K562 (cell line): Measurements from ENCODE around the gene GPN3. TPM values are rescaled to one million over a fixed set of nuclear protein-coding genes. Genes with fewer than 3 reads are reported as not detected.

Experiments used
- CAMTA2 ChIP-seq: fragments of 250-450 bp; sonication (Bioruptor Pico); conservative IDR thresholded peaks from 2 replicates; pipeline ENCODE4 v1.5.1; 2022
- CTCF ChIP-seq, 3 experiments: IDR thresholded peaks in 2 of 3; conservative IDR thresholded peaks in 1 of 3; 2 replicates each; pipeline ENCODE4 v1.5.1; 2011 to 2012; ENCODE audit warnings: low read length in 3 of 3, mild to moderate bottlenecking in 3 of 3, control low read depth in 2 of 3, improper control_type of control experiment in 1 of 3, inconsistent platforms in 1 of 3, low read depth in 1 of 3, mixed read lengths in 1 of 3, moderate library complexity in 1 of 3; ENCODE audit not compliant: insufficient read depth in 2 of 3
- HDAC3 ChIP-seq: fragments of 450-650 bp; IDR thresholded peaks from 2 replicates; pipeline ENCODE4 v1.6.1; 2018; ENCODE audit warnings: borderline replicate concordance, mild to moderate bottlenecking, moderate library complexity; ENCODE audit not compliant: partially characterized antibody
- HMBOX1 ChIP-seq: sonication (generic); IDR thresholded peaks from 2 replicates; pipeline ENCODE4 v1.6.1; 2016
- KDM5B ChIP-seq: fragments of 200-600 bp; sonication (generic); IDR thresholded peaks from 2 replicates; pipeline ENCODE4 v1.6.1; 2012; ENCODE audit warnings: low read depth, mild to moderate bottlenecking, moderate library complexity, low read length, control low read depth, inconsistent platforms; ENCODE audit not compliant: insufficient replicate concordance
- PBX2 ChIP-seq, 2 experiments: IDR thresholded peaks in 1 of 2; conservative IDR thresholded peaks in 1 of 2; 2 replicates each; pipeline ENCODE4 v1.6.1; 2016; ENCODE audit warnings: low read depth in 2 of 2, mild to moderate bottlenecking in 1 of 2, missing compliant biosample characterization in 1 of 2, missing genetic modification characterization in 1 of 2, moderate library complexity in 1 of 2
- PRDM10 ChIP-seq: fragments of 450-650 bp; IDR thresholded peaks from 2 replicates; pipeline ENCODE4 v1.6.1; 2018; ENCODE audit not compliant: partially characterized antibody
- RFX1 ChIP-seq: fragments of 450-650 bp; IDR thresholded peaks from 2 replicates; pipeline ENCODE4 v1.6.1; 2016; ENCODE audit warnings: mild to moderate bottlenecking, moderate library complexity
- ZNF165 ChIP-seq: fragments of 250-450 bp; sonication (Bioruptor Pico); IDR thresholded peaks from 2 replicates; pipeline ENCODE4 v1.4.0; 2020; ENCODE audit warnings: borderline replicate concordance
- polyA plus RNA-seq, 8 experiments: library from polyadenylated mRNA; depleted of rRNA in 4 of 8; stranded (reverse) in 5 of 8; unstranded in 3 of 8; fragments of >200 nt; fragmentation: Nextera tagmentation in 2 of 8; fragmentation: Illumina TruSeq in 1 of 8; extraction: Ambion mirVana in 2 of 8; extraction: Trizol in 1 of 8; gene quantifications; 2 replicates each; pipeline versions ENCODE4 v1.2.1 to v1.2.3, GENCODE V29; 2011 to 2014; ENCODE audit warnings: inconsistent platforms in 1 of 8, missing spikeins in 1 of 8
- total RNA-seq, 7 experiments: library from RNA; depleted of rRNA in 6 of 7; stranded (reverse); fragments of >200 nt in 6 of 7; fragmentation: Illumina TruSeq in 2 of 7; extraction: Trizol in 2 of 7; gene quantifications; 2 replicates each; pipeline versions ENCODE4 v1.2.1 to v1.2.3, GENCODE V29; 2011 to 2021; ENCODE audit warnings: low replicate concordance in 1 of 7
- TF ChIP-seq, protein P1 (sequence below), 3 experiments: fragments of 200-800 bp in 1 of 3; fragments of 250-450 bp in 1 of 3; fragments of 450-650 bp in 1 of 3; sonication (Bioruptor Pico) in 1 of 3; sonication (Bioruptor generic) in 1 of 3; formaldehyde crosslinking in 1 of 3; IDR thresholded peaks; 2 replicates each; pipeline versions ENCODE4 v1.6.1 to v1.8.0; 2016 to 2022; ENCODE audit warnings: mild to moderate bottlenecking in 2 of 3, missing genetic modification characterization in 2 of 3, missing compliant biosample characterization in 1 of 3, moderate library complexity in 1 of 3

The GPN3 gene
- total and polyA plus RNA-seq, 9 of the 15 experiments (the other 6 are each of a cell fraction or from before 2014, with no cell fraction given): 35.8 to 123 (median 64.2) TPM

GRCh38 chr12:110501752-110502738 is 34.0 kb upstream of the GPN3 start, which contains the start of the genes RAD9B and VPS29 (continued):
- TF ChIP-seq HMBOX1: peak; percentile 24; the same call in 1 of the 2 replicates
- no peak for TF ChIP-seq ZNF165 (CRISPR knock-in tag)
- TF ChIP-seq CAMTA2: no peak
- no peak for TF ChIP-seq PRDM10
- TF ChIP-seq KDM5B: peak; percentile 95
- no peak for TF ChIP-seq HDAC3
- no peak for TF ChIP-seq PBX2 (CRISPR knock-in tag; IDR thresholded peaks at IDR 0.05; ENCODE audit: low read depth)
- 0 out of 2 replicates have a peak, but pooled peaks have one; percentile 14 for TF ChIP-seq PBX2 (tag; conservative IDR thresholded peaks at IDR 0.05; ENCODE audit: low read depth)
- TF ChIP-seq, protein P1, sequence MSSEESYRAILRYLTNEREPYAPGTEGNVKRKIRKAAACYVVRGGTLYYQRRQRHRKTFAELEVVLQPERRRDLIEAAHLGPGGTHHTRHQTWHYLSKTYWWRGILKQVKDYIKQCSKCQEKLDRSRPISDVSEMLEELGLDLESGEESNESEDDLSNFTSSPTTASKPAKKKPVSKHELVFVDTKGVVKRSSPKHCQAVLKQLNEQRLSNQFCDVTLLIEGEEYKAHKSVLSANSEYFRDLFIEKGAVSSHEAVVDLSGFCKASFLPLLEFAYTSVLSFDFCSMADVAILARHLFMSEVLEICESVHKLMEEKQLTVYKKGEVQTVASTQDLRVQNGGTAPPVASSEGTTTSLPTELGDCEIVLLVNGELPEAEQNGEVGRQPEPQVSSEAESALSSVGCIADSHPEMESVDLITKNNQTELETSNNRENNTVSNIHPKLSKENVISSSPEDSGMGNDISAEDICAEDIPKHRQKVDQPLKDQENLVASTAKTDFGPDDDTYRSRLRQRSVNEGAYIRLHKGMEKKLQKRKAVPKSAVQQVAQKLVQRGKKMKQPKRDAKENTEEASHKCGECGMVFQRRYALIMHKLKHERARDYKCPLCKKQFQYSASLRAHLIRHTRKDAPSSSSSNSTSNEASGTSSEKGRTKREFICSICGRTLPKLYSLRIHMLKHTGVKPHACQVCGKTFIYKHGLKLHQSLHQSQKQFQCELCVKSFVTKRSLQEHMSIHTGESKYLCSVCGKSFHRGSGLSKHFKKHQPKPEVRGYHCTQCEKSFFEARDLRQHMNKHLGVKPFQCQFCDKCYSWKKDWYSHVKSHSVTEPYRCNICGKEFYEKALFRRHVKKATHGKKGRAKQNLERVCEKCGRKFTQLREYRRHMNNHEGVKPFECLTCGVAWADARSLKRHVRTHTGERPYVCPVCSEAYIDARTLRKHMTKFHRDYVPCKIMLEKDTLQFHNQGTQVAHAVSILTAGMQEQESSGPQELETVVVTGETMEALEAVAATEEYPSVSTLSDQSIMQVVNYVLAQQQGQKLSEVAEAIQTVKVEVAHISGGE (CRISPR knock-in tag; IDR thresholded peaks at IDR 0.05): peak in 1 of 3 experiments; percentile 77; a peak in 2 of 6 replicates
- no peak for TF ChIP-seq CTCF (IDR thresholded peaks at IDR 0.05 in 2 of 3, conservative IDR thresholded peaks at IDR 0.05 in 1 of 3; ENCODE audit: insufficient read depth in 2 of 3, low read depth in 1 of 3, low read length in 3 of 3)
- TF ChIP-seq RFX1: no peak
